Stomach (tissue), 9 donors: ENCODE data around the gene UTP11. TPM values are rescaled to one million over a fixed set of nuclear protein-coding genes. Genes with fewer than 3 reads are reported as not detected.

Experiments used
- DNase-seq, 2 donors: peaks; one replicate each; pipeline versions ENCODE4 v3.0.0 to v3.0.0-alpha.2; 2013 to 2019
- H3K27ac ChIP-seq, 5 donors: fragments of 200-600 bp in 4 of 5; sonication (generic) in 4 of 5; one replicate each; pipeline ENCODE4 v1.5.1; 2013 to 2019; ENCODE audit warnings: mild to moderate bottlenecking in 1 of 5, moderate library complexity in 1 of 5
- H3K27me3 ChIP-seq, 3 donors: fragments of 200-600 bp; sonication (generic); one replicate each; pipeline ENCODE4 v1.5.1; 2017 to 2019; ENCODE audit warnings: mixed run types in 1 of 3
- H3K36me3 ChIP-seq, 4 donors: fragments of 200-600 bp; sonication (generic); 1 replicate in 3 of 4; 2 replicates in 1 of 4; pipeline ENCODE4 v1.5.1; 2016 to 2019
- H3K4me1 ChIP-seq, 4 donors: fragments of 200-600 bp; sonication (generic); one replicate each; pipeline ENCODE4 v1.5.1; 2016 to 2019
- H3K4me3 ChIP-seq, 4 donors: fragments of 200-600 bp; sonication (generic) in 3 of 4; one replicate each; pipeline ENCODE4 v1.5.1; 2016 to 2019; ENCODE audit warnings: mild to moderate bottlenecking in 1 of 4
- H3K9me3 ChIP-seq, 4 donors: fragments of 200-600 bp; sonication (generic); one replicate each; pipeline ENCODE4 v1.5.1; 2016 to 2019
- CTCF ChIP-seq, 7 experiments: fragments of 450-650 bp in 4 of 7; fragments of 200-600 bp in 3 of 7; sonication (generic) in 3 of 7; IDR thresholded peaks; one replicate each; pipeline ENCODE4 v1.5.1; 2016 to 2019; ENCODE audit warnings: antibody characterized with exemption in 7 of 7, control low read depth in 2 of 7, mild to moderate bottlenecking in 1 of 7
- EP300 ChIP-seq: sonication (generic); formaldehyde crosslinking; IDR thresholded peaks from one replicate; pipeline ENCODE4 v1.6.1; 2017; ENCODE audit warnings: antibody characterized with exemption
- POLR2A ChIP-seq, 4 donors: fragments of 450-650 bp; IDR thresholded peaks; one replicate each; pipeline ENCODE4 v1.6.1; 2016; ENCODE audit warnings: antibody characterized with exemption in 4 of 4, control low read depth in 2 of 4, mild to moderate bottlenecking in 1 of 4, moderate library complexity in 1 of 4
- POLR2AphosphoS5 ChIP-seq, 3 donors: sonication (generic); formaldehyde crosslinking; IDR thresholded peaks; one replicate each; pipeline ENCODE4 v1.6.1; 2016; ENCODE audit warnings: antibody characterized with exemption in 3 of 3
- WGBS, 5 donors: extraction: QIAGEN DNeasy Blood & Tissue Kit in 3 of 5; methylation state at CpG; one replicate each; pipeline versions ENCODE4 v1.1.5 to v1.1.7; 2013 to 2018; 5-methylcytosine and 5-hydroxymethylcytosine counted together
- intact Hi-C: fragments of 100-400 bp; cut with DNase I; formaldehyde crosslinking; loops from one replicate; pipeline ENCODE4 v1.15.1; 2023; ENCODE audit warnings: low total_unique reads
- polyA plus RNA-seq, 3 donors: library from polyadenylated mRNA; stranded (reverse); fragments of 200-250 nt; gene quantifications; one replicate each; pipeline ENCODE4 v1.2.3, GENCODE V29; 2013
- total RNA-seq, 5 donors: library from RNA; depleted of rRNA; stranded (reverse); fragments of >200 nt; gene quantifications; one replicate each; pipeline versions ENCODE4 v1.1.0 to v1.2.3, GENCODE V29; 2014 to 2016
- donor health status: healthy with polysubstance abuse.
- donor health status: Bipolar disorder and iron deficiency.
- donor health status: healthy.

The UTP11 gene
- total and polyA plus RNA-seq, 8 donors = 1.4 to 43.7 (median 20.9) TPM

GRCh38 chr1:38061883-38062328 is 49.4 kb downstream of the UTP11 start:
- intact Hi-C loops = no loop called here
- Histone ChIP-seq H3K36me3 (no peaks in the 10 kb centered on the region), H3K4me3 (no peak overlapping the region), H3K4me1 (no peaks in the 10 kb centered on the region), H3K27me3 (peaks cover 0 to 11% (median 0%) of the 10 kb centered on the region in 3 donors), H3K27ac (no peak overlapping the region), H3K9me3 (no peaks in the 10 kb centered on the region)
- TF ChIP-seq POLR2A (IDR thresholded peaks at IDR 0.05) (no peak), POLR2AphosphoS5 (IDR thresholded peaks at IDR 0.05) (no peak), CTCF (IDR thresholded peaks at IDR 0.05) (no peak), EP300 (no peak)
- WGBS, 5 donors = 63 to 73% (median 66%) methylated on average over 7 of the region's 7 CpGs
- no peak for DNase-seq

- intact Hi-C loops = no loop called here
- no peak for DNase-seq
- H3K27me3 ChIP-seq = peaks cover 0 to 18% (median 0%) of the 10 kb centered on the region in 3 donors
- H3K4me3 ChIP-seq = no peak overlapping the region
- no peak for TF ChIP-seq EP300
- 74 to 83% (median 80%) methylated on average over 5 to 6 of the region's 6 CpGs for WGBS, 5 donors
- H3K36me3 ChIP-seq = no peaks in the 10 kb centered on the region
- no peak overlapping the region for H3K27ac ChIP-seq
- H3K9me3 ChIP-seq = no peaks in the 10 kb centered on the region
- H3K4me1 ChIP-seq = no peaks in the 10 kb centered on the region
Measured at GRCh38 chr1:38062361-38063288, 50.1 kb downstream of the UTP11 start.

- H3K36me3 ChIP-seq = no peaks in the 10 kb centered on the region
- no peaks in the 10 kb centered on the region for H3K4me1 ChIP-seq
- H3K27ac ChIP-seq = no peak overlapping the region
- WGBS, 5 donors = 63 to 84% (median 75%) methylated on average over 5 of the region's 5 CpGs
- peaks cover 0 to 28% (median 8%) of the 10 kb centered on the region in 3 donors for H3K27me3 ChIP-seq
- DNase-seq = no peak
- no peak overlapping the region for H3K4me3 ChIP-seq
- TF ChIP-seq POLR2A (IDR thresholded peaks at IDR 0.05) (no peak), CTCF (IDR thresholded peaks at IDR 0.05) (no peak), EP300 (no peak), POLR2AphosphoS5 (IDR thresholded peaks at IDR 0.05) (no peak)
- intact Hi-C loops = no loop called here
- H3K9me3 ChIP-seq = no peaks in the 10 kb centered on the region
Measured at GRCh38 chr1:38063616-38064015, 51.1 kb downstream of the UTP11 start.

GRCh38 chr1:38064197-38064903 is 51.8 kb downstream of the UTP11 start:
- no peaks in the 10 kb centered on the region for H3K4me1 ChIP-seq
- no peaks in the 10 kb centered on the region for H3K36me3 ChIP-seq
- DNase-seq = no peak
- H3K27me3 ChIP-seq = peaks cover 0 to 35% (median 8%) of the 10 kb centered on the region in 3 donors
- WGBS, 5 donors = 45 to 60% (median 55%) methylated on average over 7 to 11 of the region's 11 CpGs
- no peaks in the 10 kb centered on the region for H3K9me3 ChIP-seq
- no peak overlapping the region for H3K4me3 ChIP-seq
- TF ChIP-seq POLR2A (IDR thresholded peaks at IDR 0.05) (no peak), POLR2AphosphoS5 (IDR thresholded peaks at IDR 0.05) (no peak), CTCF (IDR thresholded peaks at IDR 0.05) (no peak), EP300 (no peak)
- no peak overlapping the region for H3K27ac ChIP-seq
- intact Hi-C loops = no loop called here
